Esophagus muscularis mucosa (tissue), 4 donors: ENCODE results near the gene FBXL19.

Experiments
- EP300 ChIP-seq: sonication (generic); formaldehyde crosslinking; IDR thresholded peaks from one replicate; pipeline ENCODE4 v1.6.1; 2017; ENCODE audit warnings: antibody characterized with exemption
- POLR2A ChIP-seq: fragments of 450-650 bp; IDR thresholded peaks from one replicate; pipeline ENCODE4 v1.6.1; 2017; ENCODE audit warnings: antibody characterized with exemption, moderate library complexity, mild to moderate bottlenecking, low read depth
- POLR2AphosphoS5 ChIP-seq, 2 donors: sonication (generic); formaldehyde crosslinking; IDR thresholded peaks; one replicate each; pipeline ENCODE4 v1.6.1; 2017; ENCODE audit warnings: antibody characterized with exemption in 2 of 2
- TF ChIP-seq, protein P1 (sequence below), 3 experiments: fragments of 200-600 bp in 2 of 3; fragments of 450-650 bp in 1 of 3; sonication (generic) in 2 of 3; IDR thresholded peaks; one replicate each; pipeline ENCODE4 v1.5.1; 2017 to 2019; ENCODE audit warnings: antibody characterized with exemption in 3 of 3, mild to moderate bottlenecking in 2 of 3, moderate library complexity in 1 of 3

DNA sequence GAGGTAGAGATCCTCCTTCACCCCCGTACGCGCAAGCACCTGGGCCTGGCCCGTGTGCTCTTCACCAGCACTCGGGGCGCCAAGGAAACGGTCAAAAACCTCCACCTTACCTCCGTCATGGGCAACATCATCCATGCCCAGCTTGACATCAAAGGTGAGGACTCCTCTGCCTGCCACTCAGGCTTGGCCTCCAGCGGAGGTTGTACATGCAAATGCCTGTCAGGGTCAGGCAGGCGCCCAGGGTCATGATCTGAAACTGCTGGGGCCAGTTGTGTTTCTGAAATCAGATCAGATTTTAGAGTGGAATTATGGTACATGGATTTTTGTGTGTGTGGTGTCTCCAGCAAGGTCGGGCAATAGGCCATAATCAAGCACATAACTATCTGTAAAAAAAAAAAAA, 38.0 kb downstream of the FBXL19 start:
- TF ChIP-seq, protein P1, sequence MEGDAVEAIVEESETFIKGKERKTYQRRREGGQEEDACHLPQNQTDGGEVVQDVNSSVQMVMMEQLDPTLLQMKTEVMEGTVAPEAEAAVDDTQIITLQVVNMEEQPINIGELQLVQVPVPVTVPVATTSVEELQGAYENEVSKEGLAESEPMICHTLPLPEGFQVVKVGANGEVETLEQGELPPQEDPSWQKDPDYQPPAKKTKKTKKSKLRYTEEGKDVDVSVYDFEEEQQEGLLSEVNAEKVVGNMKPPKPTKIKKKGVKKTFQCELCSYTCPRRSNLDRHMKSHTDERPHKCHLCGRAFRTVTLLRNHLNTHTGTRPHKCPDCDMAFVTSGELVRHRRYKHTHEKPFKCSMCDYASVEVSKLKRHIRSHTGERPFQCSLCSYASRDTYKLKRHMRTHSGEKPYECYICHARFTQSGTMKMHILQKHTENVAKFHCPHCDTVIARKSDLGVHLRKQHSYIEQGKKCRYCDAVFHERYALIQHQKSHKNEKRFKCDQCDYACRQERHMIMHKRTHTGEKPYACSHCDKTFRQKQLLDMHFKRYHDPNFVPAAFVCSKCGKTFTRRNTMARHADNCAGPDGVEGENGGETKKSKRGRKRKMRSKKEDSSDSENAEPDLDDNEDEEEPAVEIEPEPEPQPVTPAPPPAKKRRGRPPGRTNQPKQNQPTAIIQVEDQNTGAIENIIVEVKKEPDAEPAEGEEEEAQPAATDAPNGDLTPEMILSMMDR (IDR thresholded peaks at IDR 0.05), result no peak
- TF ChIP-seq POLR2A (no peak), POLR2AphosphoS5 (IDR thresholded peaks at IDR 0.05) (no peak), EP300 (no peak)
